KOPT-K1 (cell line): ENCODE results near the gene CCL22.
"Not testable (repeated sequence)": the region's sequence is repeated elsewhere in the genome, so short reads cannot be mapped to it uniquely, and the experiment has no call there.

Source experiments
- H3K27ac ChIP-seq: fragments of 200-600 bp; sonication (generic); 2 replicates; pipeline ENCODE4 v1.5.1; 2016; ENCODE audit warnings: antibody characterized with exemption, mild to moderate bottlenecking, low read depth, low read length; ENCODE audit not compliant: poor library complexity, severe bottlenecking
- H3K36me3 ChIP-seq: fragments of 200-600 bp; sonication (generic); 2 replicates; pipeline ENCODE4 v1.5.1; 2017; ENCODE audit warnings: antibody characterized with exemption, mild to moderate bottlenecking, low read length, moderate library complexity; ENCODE audit not compliant: insufficient read depth
- H3K9me3 ChIP-seq: fragments of 200-600 bp; sonication (generic); 2 replicates; pipeline ENCODE4 v1.5.1; 2017; ENCODE audit warnings: antibody characterized with exemption, low read length, mild to moderate bottlenecking; ENCODE audit not compliant: insufficient read depth, poor library complexity, severe bottlenecking

The CCL22 gene

GRCh38 chr16:57341441-57342303 lies 16.9 kb upstream of the CCL22 start:
- Histone ChIP-seq H3K27ac (no peak overlapping the region), H3K36me3 (no peaks in the 10 kb centered on the region), H3K9me3 (peaks cover 5% of the 10 kb centered on the region)

GRCh38 chr16:57342606-57343005 lies 16.0 kb upstream of the CCL22 start:
- peaks cover 12% of the 10 kb centered on the region for H3K9me3 ChIP-seq
- H3K27ac ChIP-seq, H3K36me3 ChIP-seq: not testable (repeated sequence)

- H3K27ac ChIP-seq: no peak overlapping the region
- no peaks in the 10 kb centered on the region for H3K36me3 ChIP-seq
- peaks cover 13% of the 10 kb centered on the region for H3K9me3 ChIP-seq
Observed at GRCh38 chr16:57343221-57343620, 15.4 kb upstream of the CCL22 start.

- H3K9me3 ChIP-seq: peaks cover 17% of the 10 kb centered on the region
- not testable (repeated sequence) for H3K27ac ChIP-seq, H3K36me3 ChIP-seq
Observed at GRCh38 chr16:57344094-57344493, 14.5 kb upstream of the CCL22 start.

- Histone ChIP-seq H3K36me3 (no peaks in the 10 kb centered on the region), H3K27ac (no peak overlapping the region), H3K9me3 (peaks cover 17% of the 10 kb centered on the region)
Observed at GRCh38 chr16:57345021-57345420, 13.6 kb upstream of the CCL22 start.

GRCh38 chr16:57345666-57346204 lies 12.8 kb upstream of the CCL22 start:
- Histone ChIP-seq H3K36me3 (no peaks in the 10 kb centered on the region), H3K27ac (no peak overlapping the region), H3K9me3 (peaks cover 17% of the 10 kb centered on the region)

GRCh38 chr16:57347858-57348257 lies 10.7 kb upstream of the CCL22 start:
- no peaks in the 10 kb centered on the region for H3K36me3 ChIP-seq
- peaks cover 17% of the 10 kb centered on the region for H3K9me3 ChIP-seq
- H3K27ac ChIP-seq: no peak overlapping the region

GRCh38 chr16:57348327-57348726 lies 10.3 kb upstream of the CCL22 start:
- no peaks in the 10 kb centered on the region for H3K36me3 ChIP-seq
- peaks cover 17% of the 10 kb centered on the region for H3K9me3 ChIP-seq
- no peak overlapping the region for H3K27ac ChIP-seq

- peaks cover 17% of the 10 kb centered on the region for H3K9me3 ChIP-seq
- H3K27ac ChIP-seq: no peak overlapping the region
- no peaks in the 10 kb centered on the region for H3K36me3 ChIP-seq
Observed at GRCh38 chr16:57349212-57350031, 9.2 kb upstream of the CCL22 start.

- H3K27ac ChIP-seq: no peak overlapping the region
Observed at GRCh38 chr16:57352636-57353047, 5.9 kb upstream of the CCL22 start.

GRCh38 chr16:57354311-57354710 lies 4.3 kb upstream of the CCL22 start:
- Histone ChIP-seq H3K36me3 (no peaks in the 10 kb centered on the region), H3K27ac (no peak overlapping the region), H3K9me3 (no peaks in the 10 kb centered on the region)

More at GRCh38 chr16:57352636-57353047, 5.9 kb upstream of the CCL22 start:
- H3K9me3 ChIP-seq: peaks cover 9% of the 10 kb centered on the region
- H3K36me3 ChIP-seq: no peaks in the 10 kb centered on the region

- Histone ChIP-seq H3K27ac (no peak overlapping the region), H3K9me3 (no peaks in the 10 kb centered on the region)
Observed at GRCh38 chr16:57355898-57356414, 2.6 kb upstream of the CCL22 start.

GRCh38 chr16:57356547-57356946 lies 2.0 kb upstream of the CCL22 start:
- Histone ChIP-seq H3K27ac (no peak overlapping the region), H3K9me3 (no peaks in the 10 kb centered on the region), H3K36me3 (no peaks in the 10 kb centered on the region)

More at GRCh38 chr16:57355898-57356414, 2.6 kb upstream of the CCL22 start:
- no peaks in the 10 kb centered on the region for H3K36me3 ChIP-seq

GRCh38 chr16:57357330-57358085 lies 1.1 kb upstream of the CCL22 start:
- no peak overlapping the region for H3K27ac ChIP-seq
- H3K36me3 ChIP-seq: no peaks in the 10 kb centered on the region
- no peaks in the 10 kb centered on the region for H3K9me3 ChIP-seq
